ENCODE data around the gene CDHR1.
"Not testable (repeated sequence)": the region's sequence is repeated elsewhere in the genome, so short reads cannot be mapped to it uniquely, and the experiment has no call there.

CDHR1 gene

DNA sequence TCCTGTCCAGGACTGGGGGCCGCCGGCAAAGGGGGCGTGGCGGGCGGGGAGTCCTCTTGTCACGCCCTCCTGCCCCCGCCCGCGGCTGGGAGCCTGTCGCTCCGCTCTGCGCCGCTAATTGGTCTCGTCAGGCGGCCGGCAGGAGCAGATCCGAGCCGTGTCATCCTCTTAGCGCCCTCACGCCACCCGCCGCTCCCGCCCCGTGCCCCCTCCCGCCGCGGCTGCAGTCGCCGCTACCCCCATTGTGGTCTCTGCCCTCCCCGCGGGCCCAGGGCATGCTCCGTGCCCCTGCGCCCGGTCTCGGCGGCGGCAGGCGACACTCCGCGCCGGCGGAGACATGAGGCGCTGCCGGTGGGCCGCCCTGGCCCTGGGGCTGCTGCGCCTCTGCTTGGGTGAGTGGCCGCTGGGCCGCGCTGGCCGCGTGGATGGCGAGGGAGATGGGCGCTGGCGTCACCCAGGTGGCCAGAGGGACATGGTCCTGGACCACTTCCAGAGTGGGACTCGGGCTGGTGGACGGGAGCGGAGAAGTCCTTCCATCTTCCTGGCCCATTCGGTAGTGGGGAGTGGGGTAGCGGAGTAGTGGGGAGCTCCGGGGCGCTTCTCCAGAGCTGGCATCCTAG is at the start of gene CDHR1:
CDHR1 (plus strand) TSS at position 114 of the 620 bp plus-strand sequence; CDS start at position 338, 224 bp downstream.
- no peak for DNase-seq

DNA sequence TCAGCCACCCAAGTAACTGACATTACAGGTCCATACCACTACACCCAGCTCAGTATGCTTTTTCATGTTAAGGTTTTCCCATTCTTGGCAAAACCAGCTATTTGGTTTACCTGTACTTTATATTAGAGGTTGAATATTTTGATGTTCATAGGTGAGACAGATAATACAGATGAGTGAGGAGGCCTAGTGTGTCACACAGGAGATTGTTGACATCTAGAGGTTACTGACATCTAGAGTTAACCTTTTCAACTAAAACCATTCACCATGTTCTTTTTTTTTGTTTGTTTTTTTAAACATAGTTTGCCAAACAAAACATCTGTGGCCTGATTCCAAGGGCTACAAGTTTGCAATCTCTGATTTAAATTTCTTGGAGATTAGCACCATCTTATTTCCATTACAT is 47.0 kb upstream of the CDHR1 start:
- no peak for DNase-seq

- DNase-seq: not testable (repeated sequence)
These were observed 46.2 kb upstream of the CDHR1 start for GRCh38 chr10:84148006-84148597.

DNA sequence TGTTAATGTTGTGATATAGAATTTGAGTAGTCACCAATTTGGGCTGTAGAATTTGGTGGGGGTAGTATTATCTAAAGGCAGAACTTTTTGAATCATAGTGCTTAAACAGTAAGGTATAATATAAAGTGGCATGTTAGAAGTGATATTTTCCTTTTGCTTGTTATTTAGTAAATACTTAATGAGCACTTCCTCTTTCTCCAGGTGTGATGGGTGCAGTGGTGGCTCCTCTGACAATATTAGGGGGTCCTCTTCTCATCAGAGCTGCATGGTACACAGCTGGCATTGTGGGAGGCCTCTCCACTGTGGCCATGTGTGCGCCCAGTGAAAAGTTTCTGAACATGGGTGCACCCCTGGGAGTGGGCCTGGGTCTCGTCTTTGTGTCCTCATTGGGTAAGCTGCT is 44.5 kb upstream of the CDHR1 start:
- no peak for DNase-seq

DNA sequence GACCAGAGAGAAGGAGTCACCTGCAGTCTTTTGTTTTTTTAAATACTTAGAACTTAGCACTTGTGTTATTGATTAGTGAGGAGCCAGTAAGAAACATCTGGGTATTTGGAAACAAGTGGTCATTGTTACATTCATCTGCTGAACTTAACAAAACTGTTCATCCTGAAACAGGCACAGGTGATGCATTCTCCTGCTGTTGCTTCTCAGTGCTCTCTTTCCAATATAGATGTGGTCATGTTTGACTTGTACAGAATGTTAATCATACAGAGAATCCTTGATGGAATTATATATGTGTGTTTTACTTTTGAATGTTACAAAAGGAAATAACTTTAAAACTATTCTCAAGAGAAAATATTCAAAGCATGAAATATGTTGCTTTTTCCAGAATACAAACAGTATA is 41.6 kb upstream of the CDHR1 start:
- no peak for DNase-seq

GRCh38 chr10:84155521-84155920 is 38.8 kb upstream of the CDHR1 start:
- no peak for DNase-seq

GRCh38 chr10:84156009-84156408 is 38.3 kb upstream of the CDHR1 start:
- no peak for DNase-seq

- no peak for DNase-seq
These were observed 37.6 kb upstream of the CDHR1 start for GRCh38 chr10:84156768-84157167.

DNA sequence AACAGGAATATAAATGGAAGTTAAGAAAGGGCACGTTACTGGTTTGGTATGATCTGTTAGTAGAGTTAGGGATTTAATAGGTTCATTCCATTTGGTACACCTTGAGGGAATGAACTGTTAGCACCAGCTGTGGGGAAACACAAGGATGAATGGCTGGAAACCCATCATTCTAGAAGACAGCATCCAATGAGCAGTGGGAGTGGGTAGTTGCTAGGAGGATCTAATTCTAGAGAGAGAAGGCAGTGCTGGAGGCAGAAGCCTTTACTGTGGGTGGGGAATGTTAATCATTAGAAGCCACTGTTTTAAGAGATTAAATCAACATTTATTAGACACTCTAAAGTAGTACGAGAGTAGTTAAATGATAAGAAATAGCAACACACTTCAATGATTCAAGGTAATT is 36.3 kb upstream of the CDHR1 start:
- no peak for DNase-seq

GRCh38 chr10:84158550-84158949 is 35.8 kb upstream of the CDHR1 start:
- DNase-seq: no peak

- no peak for DNase-seq
These were observed 35.2 kb upstream of the CDHR1 start for GRCh38 chr10:84159076-84159685.

DNA sequence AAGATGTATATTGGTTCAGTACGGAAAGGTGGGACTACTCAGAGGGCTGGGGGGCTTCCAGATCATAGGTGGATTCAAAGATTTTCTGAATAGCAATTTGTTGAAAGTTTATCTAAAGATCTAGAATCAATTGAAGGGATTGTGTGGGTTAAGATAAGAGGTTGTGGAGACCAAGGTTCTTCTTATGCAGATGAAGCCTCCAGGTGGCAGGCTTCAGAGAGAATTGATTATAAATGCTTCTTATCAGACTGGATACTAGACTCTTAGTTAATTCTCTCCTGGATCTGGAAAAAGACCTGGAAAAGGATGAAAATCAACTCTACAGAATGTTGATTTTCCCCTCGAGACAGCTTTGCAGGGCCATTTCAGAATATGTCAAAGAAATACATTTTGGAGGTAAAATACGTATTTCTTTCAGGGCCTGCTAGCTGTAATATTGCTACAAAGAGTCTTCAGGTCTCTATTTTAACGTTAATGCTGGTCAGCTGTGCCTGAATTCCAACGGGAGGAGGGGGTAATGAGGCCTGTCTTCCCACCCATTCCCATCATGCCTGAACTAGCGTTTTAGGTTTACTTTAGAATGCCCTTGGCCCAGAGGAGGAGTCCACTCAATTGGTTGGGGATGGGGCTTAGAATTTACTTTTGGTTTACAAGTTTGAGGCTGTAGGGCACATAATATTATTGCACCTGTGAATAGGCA is 33.5 kb upstream of the CDHR1 start:
- no peak for DNase-seq

- DNase-seq: no peak
These were observed 30.3 kb upstream of the CDHR1 start for GRCh38 chr10:84163996-84164395.

DNA sequence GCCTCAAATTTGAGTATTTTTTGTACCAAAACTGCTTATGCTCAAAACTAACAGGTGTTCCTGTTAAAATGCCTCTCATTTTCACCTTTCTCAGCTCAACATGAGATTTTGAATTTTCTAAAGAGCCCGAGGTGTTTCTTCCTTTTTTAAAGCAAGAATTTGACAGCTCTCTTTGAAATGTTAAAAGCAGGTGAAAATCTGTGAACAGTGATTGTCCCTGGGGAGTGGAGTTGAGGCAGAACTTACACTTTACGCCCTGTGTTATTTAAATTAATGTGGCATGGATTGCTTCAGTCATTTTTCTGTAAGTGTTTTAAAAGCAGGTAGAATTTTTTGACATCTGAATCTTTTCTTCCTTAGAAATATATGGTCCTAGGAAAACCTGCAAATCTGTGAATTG is 29.9 kb upstream of the CDHR1 start:
- no peak for DNase-seq

GRCh38 chr10:84166620-84167288 is 27.6 kb upstream of the CDHR1 start:
- no peak for DNase-seq

- DNase-seq: not testable (repeated sequence)
These were observed 27.1 kb upstream of the CDHR1 start for GRCh38 chr10:84167289-84167653.

DNA sequence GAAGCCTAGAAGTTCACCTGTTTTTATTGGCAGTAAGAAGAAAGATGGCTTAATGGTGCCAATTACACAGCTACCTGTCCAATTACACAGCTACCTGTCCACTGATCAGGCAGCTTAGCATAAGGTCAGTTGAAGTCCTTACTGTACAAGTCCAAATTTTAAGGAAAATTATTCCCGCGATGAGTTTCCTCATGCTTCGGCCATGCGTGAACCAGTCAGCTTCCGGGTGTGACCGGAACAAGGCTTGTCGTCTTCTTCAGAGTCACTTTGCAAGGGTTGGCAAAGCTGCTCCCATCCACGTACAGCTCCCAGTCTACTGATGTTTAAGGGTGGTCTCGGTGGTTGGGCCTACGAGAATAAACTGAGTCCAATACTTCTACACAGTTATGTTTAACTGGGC is 26.0 kb upstream of the CDHR1 start:
- not testable (repeated sequence) for DNase-seq

GRCh38 chr10:84171237-84171636 is 23.1 kb upstream of the CDHR1 start:
- DNase-seq: not testable (repeated sequence)

DNA sequence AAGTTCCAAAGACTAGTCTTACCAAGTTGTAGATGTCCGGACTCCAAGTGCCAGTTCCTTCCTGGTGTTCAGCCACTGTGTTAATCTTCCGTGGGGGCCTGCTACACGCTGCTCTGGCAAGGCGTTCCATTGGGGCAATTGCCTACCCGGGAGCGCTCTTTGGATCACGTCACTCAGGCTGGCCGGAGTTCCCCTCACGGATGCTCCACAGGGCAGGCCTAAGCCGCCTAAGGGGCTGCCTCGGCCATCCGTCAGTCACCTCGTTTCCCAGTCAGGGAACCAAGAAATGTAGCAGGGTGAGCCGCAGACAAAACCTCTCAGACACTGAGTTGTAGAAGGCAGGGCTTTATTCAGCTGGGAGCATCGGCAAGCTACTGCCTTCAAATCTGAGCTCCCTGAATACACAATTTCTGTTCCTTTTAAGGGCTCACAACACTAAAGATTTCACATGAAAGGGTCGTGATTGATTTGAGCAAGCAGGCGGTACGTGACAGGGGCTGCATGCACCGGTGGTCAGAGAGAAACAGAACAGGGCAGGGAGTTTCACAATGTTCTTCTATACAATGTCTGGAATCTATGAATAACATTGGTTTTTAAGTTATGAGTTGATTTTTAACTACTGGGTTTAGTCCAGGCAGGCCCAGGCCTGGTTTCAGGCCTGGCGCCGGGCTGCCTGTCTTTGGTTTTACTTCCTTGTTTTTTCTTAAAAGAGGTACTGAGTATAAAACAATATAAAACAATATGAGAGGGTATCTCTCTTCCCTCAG is 22.5 kb upstream of the CDHR1 start:
- not testable (repeated sequence) for DNase-seq

DNA sequence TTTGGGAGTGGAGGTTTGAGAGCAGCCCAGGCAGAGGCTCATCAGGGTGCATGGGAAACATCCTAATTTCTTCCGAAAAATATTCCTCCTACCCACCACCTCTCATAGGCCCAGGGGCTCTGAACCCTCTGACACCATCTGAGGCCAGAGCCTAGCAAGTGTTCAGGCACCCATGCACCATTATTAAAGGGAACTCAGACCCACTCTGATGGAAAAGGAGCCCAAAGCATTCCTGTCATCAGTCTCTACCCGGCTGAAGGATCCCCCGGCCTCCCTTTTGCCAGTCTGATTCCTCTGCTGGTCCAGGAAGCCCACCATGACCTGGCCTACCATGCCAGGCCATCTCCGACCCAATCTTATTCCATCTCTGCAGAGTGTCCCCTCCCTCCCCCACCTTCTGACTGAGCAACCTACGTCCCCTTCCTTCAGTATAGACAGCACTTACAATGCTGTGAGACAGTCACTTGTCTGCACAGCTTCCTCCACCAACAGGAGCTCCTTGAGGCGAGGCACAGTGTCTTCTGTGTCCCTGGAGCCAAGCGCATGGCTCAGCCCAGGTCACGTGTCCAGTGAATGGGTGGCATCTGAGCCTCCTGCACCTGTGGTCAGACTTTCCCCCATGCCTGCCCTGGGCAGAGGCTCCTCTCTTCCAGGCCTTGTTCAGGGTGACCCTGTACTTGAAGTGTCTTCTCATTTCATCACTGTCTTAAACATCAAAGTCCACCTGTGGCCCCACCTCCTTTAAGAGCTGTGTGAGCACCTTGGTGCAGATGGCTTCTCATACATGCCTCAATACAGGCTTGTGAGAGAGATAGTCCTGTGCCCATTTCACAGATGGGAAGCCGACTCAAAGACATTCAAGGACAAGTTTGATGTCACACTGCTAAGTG is 21.6 kb upstream of the CDHR1 start:
- no peak for DNase-seq

- DNase-seq: no peak
These were observed 20.8 kb upstream of the CDHR1 start, which contains the start of gene GPR15LG for GRCh38 chr10:84173501-84173929. Gene GPR15LG (plus strand): TSS chr10:84173801. CDS start chr10:84173852, 51 bp downstream.

Data from NCI-H446 treated with DMSO at 0.1 percent for 48 hours (cell line).